GM04504 (cell line): ENCODE results near the gene ANKRD33B.
"Not testable (repeated sequence)": the region's sequence is repeated elsewhere in the genome, so short reads cannot be mapped to it uniquely, and the experiment has no call there.

Experiments
- DNase-seq: peaks from one replicate; pipeline ENCODE4 v3.0.0-alpha.2; 2012; ENCODE audit warnings: low read depth

The ANKRD33B gene

GRCh38 chr5:10660720-10661387 lies 97.0 kb downstream of the ANKRD33B start:
- DNase-seq = no peak

GRCh38 chr5:10661401-10661800 lies 97.5 kb downstream of the ANKRD33B start:
- no peak for DNase-seq

GRCh38 chr5:10662083-10662482 lies 98.2 kb downstream of the ANKRD33B start:
- no peak for DNase-seq

- no peak for DNase-seq
Measured at GRCh38 chr5:10662661-10663488, 99.0 kb downstream of the ANKRD33B start.

GRCh38 chr5:10663489-10664179 lies 99.8 kb downstream of the ANKRD33B start:
- DNase-seq = no peak

- DNase-seq = not testable (repeated sequence)
Measured at GRCh38 chr5:10664180-10664769, 100.4 kb downstream of the ANKRD33B start.

- no peak for DNase-seq
Measured at GRCh38 chr5:10665799-10666198, 101.9 kb downstream of the ANKRD33B start.

GRCh38 chr5:10666531-10667299 lies 102.8 kb downstream of the ANKRD33B start:
- no peak for DNase-seq

GRCh38 chr5:10667431-10668057 lies 103.7 kb downstream of the ANKRD33B start:
- no peak for DNase-seq

- no peak for DNase-seq
Measured at GRCh38 chr5:10668697-10669096, 104.8 kb downstream of the ANKRD33B start.

GRCh38 chr5:10669983-10670382 lies 106.1 kb downstream of the ANKRD33B start:
- no peak for DNase-seq

- peak; percentile 25 for DNase-seq
Measured at GRCh38 chr5:10671041-10672008, 107.5 kb downstream of the ANKRD33B start.

- no peak for DNase-seq
Measured at GRCh38 chr5:10672146-10673016, 108.5 kb downstream of the ANKRD33B start.

GRCh38 chr5:10673017-10673389 lies 109.1 kb downstream of the ANKRD33B start:
- DNase-seq = no peak

- no peak for DNase-seq
Measured at GRCh38 chr5:10673407-10673806, 109.5 kb downstream of the ANKRD33B start.

GRCh38 chr5:10674096-10674495 lies 110.2 kb downstream of the ANKRD33B start:
- DNase-seq = no peak

- no peak for DNase-seq
Measured at GRCh38 chr5:10674582-10674981, 110.7 kb downstream of the ANKRD33B start.

- no peak for DNase-seq
Measured at GRCh38 chr5:10675177-10675700, 111.4 kb downstream of the ANKRD33B start.

GRCh38 chr5:10676224-10676623 lies 112.4 kb downstream of the ANKRD33B start:
- DNase-seq = no peak
